Lower lobe of right lung (tissue), 2 donors: ENCODE data around the gene HDAC6. TPM values are rescaled to one million over a fixed set of nuclear protein-coding genes. Genes with fewer than 3 reads are reported as not detected.

Experiments used
- ATAC-seq, 2 donors: fragments of 200-7000 bp; cut with Tn5 transposase; one replicate each; pipeline ENCODE4 v1.9.1; 2020 to 2022; ENCODE audit warnings: mild to moderate bottlenecking in 2 of 2, moderate library complexity in 2 of 2
- DNase-seq: peaks from one replicate; pipeline ENCODE4 v3.0.0-alpha.2; 2020
- H3K27ac ChIP-seq: fragments of 200-600 bp; one replicate; pipeline ENCODE4 v1.8.0; 2022
- H3K27me3 ChIP-seq: fragments of 200-600 bp; one replicate; pipeline ENCODE4 v1.8.0; 2022; ENCODE audit warnings: low read depth
- H3K36me3 ChIP-seq: fragments of 200-600 bp; one replicate; pipeline ENCODE4 v1.8.0; 2022; ENCODE audit warnings: mild to moderate bottlenecking
- H3K4me1 ChIP-seq: fragments of 200-600 bp; one replicate; pipeline ENCODE4 v1.8.0; 2022
- H3K4me3 ChIP-seq: fragments of 200-600 bp; one replicate; pipeline ENCODE4 v1.8.0; 2022; ENCODE audit warnings: mild to moderate bottlenecking
- H3K9me3 ChIP-seq: fragments of 200-600 bp; one replicate; pipeline ENCODE4 v1.8.0; 2022
- CTCF ChIP-seq: fragments of 200-600 bp; IDR thresholded peaks from one replicate; pipeline ENCODE4 v1.8.0; 2022; ENCODE audit warnings: antibody characterized with exemption, mild to moderate bottlenecking
- intact Hi-C: fragments of 100-400 bp; cut with DNase I; formaldehyde crosslinking; loops from one replicate; pipeline ENCODE4 v1.11.0; 2022
- total RNA-seq: library from RNA; stranded (reverse); fragmentation: NEBNext Ultra II Directional; extraction: Animal tissue kit (Norgen Biotek cat#: 25700); gene quantifications from one replicate; pipeline ENCODE4 v1.2.1, GENCODE V29; 2021
- donor health status: DM: no; HTN: yes; CAD: no; lungs with severe emphysema.

The HDAC6 gene
- total RNA-seq, 1 donor from 2014 or later: 96.1 TPM

DNA sequence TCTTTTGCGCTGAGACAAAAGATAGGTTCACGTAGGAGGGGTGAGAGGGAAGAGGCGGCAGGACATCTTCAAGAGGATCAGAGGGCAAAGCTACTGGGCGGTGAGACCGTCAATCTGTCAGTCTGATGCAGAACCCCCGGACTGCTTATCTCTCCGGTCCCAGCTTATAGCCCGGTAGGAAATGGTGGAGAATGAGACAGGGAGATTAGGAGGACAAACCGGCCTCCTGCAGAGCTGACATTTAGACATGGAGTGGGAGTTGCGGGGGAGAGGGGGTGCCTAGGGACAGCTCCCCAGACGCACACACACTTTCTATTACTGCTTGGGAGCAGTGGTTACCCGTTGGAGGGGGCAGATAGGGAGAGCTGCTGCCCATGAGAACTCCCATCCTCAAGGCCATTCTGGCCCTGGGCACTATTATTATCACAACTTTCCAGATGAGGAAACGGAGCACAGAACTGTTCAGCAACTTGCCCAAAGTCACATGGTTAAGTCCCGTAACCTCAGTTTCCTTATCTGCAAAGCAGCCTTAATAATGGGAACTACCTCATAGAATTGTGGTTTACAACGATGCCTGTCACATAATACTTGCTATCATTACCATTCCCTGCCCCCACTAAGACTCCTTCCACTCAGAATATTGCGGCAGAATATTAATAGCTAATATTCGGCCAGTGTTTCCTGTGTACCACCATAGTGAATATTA, 1.1 kb upstream of the HDAC6 start:
- peak overlapping the region; percentile 62 for H3K4me3 ChIP-seq
- H3K4me1 ChIP-seq: peaks cover 5% of the 10 kb centered on the region
- DNase-seq: no peak
- H3K9me3 ChIP-seq: no peaks in the 10 kb centered on the region
- H3K27me3 ChIP-seq: no peaks in the 10 kb centered on the region
- no peak for TF ChIP-seq CTCF
- peaks cover 3% of the 10 kb centered on the region for H3K36me3 ChIP-seq
- intact Hi-C loops: no loop called here
- ATAC-seq: no peak
- peak overlapping the region; percentile 95 for H3K27ac ChIP-seq

DNA sequence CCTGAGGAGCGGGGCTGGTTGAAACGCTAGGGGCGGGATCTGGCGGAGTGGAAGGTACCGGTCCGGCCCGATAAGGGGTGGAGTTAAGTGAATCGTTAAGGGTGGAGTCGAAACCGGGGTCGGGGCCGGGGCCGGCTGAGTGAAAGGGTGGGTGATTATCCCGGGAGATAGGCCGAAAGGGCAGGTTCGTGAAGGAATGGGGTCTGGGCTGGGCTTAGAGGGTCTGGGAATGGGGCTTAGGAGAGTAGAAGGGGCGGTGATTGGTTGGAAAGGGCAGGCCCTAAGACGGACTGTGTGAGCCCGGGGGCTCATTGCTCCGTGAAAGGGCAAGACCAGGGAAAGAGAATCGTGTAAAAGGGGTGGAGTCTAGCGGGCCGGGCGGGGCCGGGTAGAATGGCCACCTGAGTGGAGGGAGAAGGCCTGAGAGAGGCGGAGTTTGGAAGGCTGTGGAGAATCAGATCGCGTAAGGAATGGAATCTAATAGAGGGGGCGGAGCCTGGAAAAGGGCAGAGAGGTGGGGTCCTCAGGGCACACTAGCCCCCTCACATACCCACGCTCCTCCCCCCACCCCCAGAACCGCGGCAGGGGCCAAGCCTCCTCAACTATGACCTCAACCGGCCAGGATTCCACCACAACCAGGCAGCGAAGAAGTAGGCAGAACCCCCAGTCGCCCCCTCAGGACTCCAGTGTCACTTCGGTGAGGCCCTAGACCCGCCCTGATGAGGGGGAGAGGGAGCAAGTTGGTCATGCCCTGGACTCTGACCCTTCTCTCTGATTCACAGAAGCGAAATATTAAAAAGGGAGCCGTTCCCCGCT, 430 bp downstream of the HDAC6 start:
- peak overlapping the region; percentile 89 for H3K27ac ChIP-seq
- DNase-seq (peak; percentile 89), ATAC-seq (peak; percentile 75 to 80)
- no peaks in the 10 kb centered on the region for H3K27me3 ChIP-seq
- peak overlapping the region; percentile 56 for H3K4me3 ChIP-seq
- peaks cover 3% of the 10 kb centered on the region for H3K36me3 ChIP-seq
- H3K9me3 ChIP-seq: no peaks in the 10 kb centered on the region
- intact Hi-C loops: no loop called here
- peaks cover 5% of the 10 kb centered on the region for H3K4me1 ChIP-seq
- no peak for TF ChIP-seq CTCF

GRCh38 chrX:48802905-48803200, 986 bp downstream of the HDAC6 start:
- Histone ChIP-seq H3K4me1 (peaks cover 5% of the 10 kb centered on the region), H3K27ac (peak overlapping the region; percentile 89), H3K36me3 (peaks cover 3% of the 10 kb centered on the region), H3K4me3 (peak overlapping the region; percentile 56), H3K27me3 (no peaks in the 10 kb centered on the region), H3K9me3 (no peaks in the 10 kb centered on the region)
- no peak for TF ChIP-seq CTCF
- DNase-seq: no peak
- intact Hi-C loops: no loop called here
- no peak for ATAC-seq

- Histone ChIP-seq H3K4me1 (no peaks in the 10 kb centered on the region), H3K36me3 (peaks cover 15% of the 10 kb centered on the region), H3K4me3 (no peak overlapping the region), H3K9me3 (no peaks in the 10 kb centered on the region), H3K27ac (no peak overlapping the region), H3K27me3 (no peaks in the 10 kb centered on the region)
- intact Hi-C loops: no loop called here
- no peak for TF ChIP-seq CTCF
- DNase-seq: no peak
- ATAC-seq: no peak
Observed at GRCh38 chrX:48806081-48806480, 4.2 kb downstream of the HDAC6 start.

GRCh38 chrX:48813644-48814043, 11.8 kb downstream of the HDAC6 start:
- ATAC-seq (peak; percentile 50 to 61), DNase-seq (no peak)
- intact Hi-C loops: no loop called here
- peaks cover 53% of the 10 kb centered on the region for H3K36me3 ChIP-seq
- no peak overlapping the region for H3K4me3 ChIP-seq
- TF ChIP-seq CTCF: no peak
- H3K27ac ChIP-seq: no peak overlapping the region
- H3K27me3 ChIP-seq: no peaks in the 10 kb centered on the region
- no peaks in the 10 kb centered on the region for H3K9me3 ChIP-seq
- H3K4me1 ChIP-seq: no peaks in the 10 kb centered on the region
